ENCODE data around the gene CORO6.

Gene CORO6

GRCh38 chr17:29595107-29595942, 27.4 kb downstream of the CORO6 start:
- TF ChIP-seq EZH2 (IDR thresholded peaks at IDR 0.05; ENCODE audit: borderline replicate concordance, low read length) (no peak), CTCF (IDR thresholded peaks at IDR 0.05; ENCODE audit: low read length) (no peak)
- peaks cover 34% of the 10 kb centered on the region for H3K4me1 ChIP-seq (ENCODE audit: insufficient read depth, low read length, severe bottlenecking)
- H3K36me3 ChIP-seq (ENCODE audit: insufficient read depth, low read length): no peaks in the 10 kb centered on the region
- H2AFZ ChIP-seq (ENCODE audit: low read length): no peak overlapping the region
- H3K9ac ChIP-seq (ENCODE audit: low read length): no peak overlapping the region
- no peaks in the 10 kb centered on the region for H3K9me2 ChIP-seq (ENCODE audit: low read depth, low read length)
- no peak overlapping the region for H3K4me3 ChIP-seq (ENCODE audit: low read depth, low read length, poor library complexity, severe bottlenecking)
- H4K20me1 ChIP-seq (ENCODE audit: insufficient read depth, low read length): no peaks in the 10 kb centered on the region
- no peak overlapping the region for H3K4me2 ChIP-seq (ENCODE audit: low read length)
- H3K9me3 ChIP-seq (ENCODE audit: low read length): no peaks in the 10 kb centered on the region
- H3K27ac ChIP-seq (ENCODE audit: low read depth, low read length, poor library complexity, severe bottlenecking): no peak overlapping the region
- peaks cover 3% of the 10 kb centered on the region; the same call in 1 of the 2 replicates for H3K27me3 ChIP-seq (ENCODE audit: insufficient read depth, low read length)
- no peaks in the 10 kb centered on the region for H3K79me2 ChIP-seq (ENCODE audit: insufficient read depth, low read length)
- H3F3A ChIP-seq (ENCODE audit: insufficient read depth, low read length): no peaks in the 10 kb centered on the region

GRCh38 chr17:29594519-29595090, 28.1 kb downstream of the CORO6 start:
- Histone ChIP-seq H3F3A (ENCODE audit: insufficient read depth, low read length) (no peaks in the 10 kb centered on the region), H3K79me2 (ENCODE audit: insufficient read depth, low read length) (no peaks in the 10 kb centered on the region), H3K27me3 (ENCODE audit: insufficient read depth, low read length) (peaks cover 3% of the 10 kb centered on the region; the same call in 1 of the 2 replicates), H3K36me3 (ENCODE audit: insufficient read depth, low read length) (no peaks in the 10 kb centered on the region), H4K20me1 (ENCODE audit: insufficient read depth, low read length) (no peaks in the 10 kb centered on the region), H3K4me2 (ENCODE audit: low read length) (peak overlapping the region; percentile 82; the same call in 1 of the 2 replicates), H3K9me3 (ENCODE audit: low read length) (no peaks in the 10 kb centered on the region), H2AFZ (ENCODE audit: low read length) (no peak overlapping the region), H3K9ac (ENCODE audit: low read length) (no peak overlapping the region), H3K4me3 (ENCODE audit: low read depth, low read length, poor library complexity, severe bottlenecking) (no peak overlapping the region), H3K4me1 (ENCODE audit: insufficient read depth, low read length, severe bottlenecking) (peaks cover 41% of the 10 kb centered on the region), H3K27ac (ENCODE audit: low read depth, low read length, poor library complexity, severe bottlenecking) (no peak overlapping the region), H3K9me2 (ENCODE audit: low read depth, low read length) (no peaks in the 10 kb centered on the region)
- TF ChIP-seq CTCF (IDR thresholded peaks at IDR 0.05; ENCODE audit: low read length): no peak
- no peak for TF ChIP-seq EZH2 (IDR thresholded peaks at IDR 0.05; ENCODE audit: borderline replicate concordance, low read length)

GRCh38 chr17:29593591-29594518, 28.9 kb downstream of the CORO6 start:
- H3K27me3 ChIP-seq (ENCODE audit: insufficient read depth, low read length): no peaks in the 10 kb centered on the region
- no peaks in the 10 kb centered on the region; the same call in 1 of the 2 replicates for H3K79me2 ChIP-seq (ENCODE audit: insufficient read depth, low read length)
- H3F3A ChIP-seq (ENCODE audit: insufficient read depth, low read length): no peaks in the 10 kb centered on the region
- H3K4me1 ChIP-seq (ENCODE audit: insufficient read depth, low read length, severe bottlenecking): peaks cover 41% of the 10 kb centered on the region
- H2AFZ ChIP-seq (ENCODE audit: low read length): no peak overlapping the region
- TF ChIP-seq EZH2 (IDR thresholded peaks at IDR 0.05; ENCODE audit: borderline replicate concordance, low read length) (no peak), CTCF (IDR thresholded peaks at IDR 0.05; ENCODE audit: low read length) (peak; percentile 28)
- H3K9ac ChIP-seq (ENCODE audit: low read length): peak overlapping the region; percentile 65
- no peak overlapping the region for H3K27ac ChIP-seq (ENCODE audit: low read depth, low read length, poor library complexity, severe bottlenecking)
- no peaks in the 10 kb centered on the region for H4K20me1 ChIP-seq (ENCODE audit: insufficient read depth, low read length)
- H3K4me3 ChIP-seq (ENCODE audit: low read depth, low read length, poor library complexity, severe bottlenecking): peak overlapping the region; percentile 73
- H3K4me2 ChIP-seq (ENCODE audit: low read length): peak overlapping the region; percentile 82
- no peaks in the 10 kb centered on the region for H3K9me2 ChIP-seq (ENCODE audit: low read depth, low read length)
- no peaks in the 10 kb centered on the region for H3K36me3 ChIP-seq (ENCODE audit: insufficient read depth, low read length)
- H3K9me3 ChIP-seq (ENCODE audit: low read length): no peaks in the 10 kb centered on the region

Data from OCI-LY1 (cell line).